Measurements from ENCODE around the gene CERS4. TPM values are rescaled to one million over a fixed set of nuclear protein-coding genes. Genes with fewer than 3 reads are reported as not detected.

The CERS4 gene
- total and polyA plus RNA-seq, 2 experiments from 2014 or later, result 68.5 to 109 TPM

DNA sequence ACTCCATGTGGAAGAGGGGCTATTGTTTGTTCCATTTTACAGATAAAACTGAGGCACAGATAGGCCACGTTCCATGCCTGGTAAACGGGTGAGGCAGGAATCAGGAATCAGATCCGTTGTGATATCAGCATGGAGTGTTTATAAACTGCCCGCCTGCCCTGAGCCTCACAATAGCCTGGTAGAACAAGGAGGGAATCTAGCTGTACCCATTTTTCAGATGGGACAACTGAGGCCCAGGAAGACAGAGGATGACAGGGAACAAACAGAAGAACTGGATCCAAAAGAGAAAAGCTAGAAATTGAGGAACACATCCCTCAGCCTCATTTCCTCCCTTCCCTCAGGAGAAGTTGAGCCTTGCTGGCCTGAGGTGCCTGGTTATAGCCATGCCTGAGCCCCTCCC lies 32.5 kb downstream of the CERS4 start (continued):
- TF ChIP-seq, protein P1, sequence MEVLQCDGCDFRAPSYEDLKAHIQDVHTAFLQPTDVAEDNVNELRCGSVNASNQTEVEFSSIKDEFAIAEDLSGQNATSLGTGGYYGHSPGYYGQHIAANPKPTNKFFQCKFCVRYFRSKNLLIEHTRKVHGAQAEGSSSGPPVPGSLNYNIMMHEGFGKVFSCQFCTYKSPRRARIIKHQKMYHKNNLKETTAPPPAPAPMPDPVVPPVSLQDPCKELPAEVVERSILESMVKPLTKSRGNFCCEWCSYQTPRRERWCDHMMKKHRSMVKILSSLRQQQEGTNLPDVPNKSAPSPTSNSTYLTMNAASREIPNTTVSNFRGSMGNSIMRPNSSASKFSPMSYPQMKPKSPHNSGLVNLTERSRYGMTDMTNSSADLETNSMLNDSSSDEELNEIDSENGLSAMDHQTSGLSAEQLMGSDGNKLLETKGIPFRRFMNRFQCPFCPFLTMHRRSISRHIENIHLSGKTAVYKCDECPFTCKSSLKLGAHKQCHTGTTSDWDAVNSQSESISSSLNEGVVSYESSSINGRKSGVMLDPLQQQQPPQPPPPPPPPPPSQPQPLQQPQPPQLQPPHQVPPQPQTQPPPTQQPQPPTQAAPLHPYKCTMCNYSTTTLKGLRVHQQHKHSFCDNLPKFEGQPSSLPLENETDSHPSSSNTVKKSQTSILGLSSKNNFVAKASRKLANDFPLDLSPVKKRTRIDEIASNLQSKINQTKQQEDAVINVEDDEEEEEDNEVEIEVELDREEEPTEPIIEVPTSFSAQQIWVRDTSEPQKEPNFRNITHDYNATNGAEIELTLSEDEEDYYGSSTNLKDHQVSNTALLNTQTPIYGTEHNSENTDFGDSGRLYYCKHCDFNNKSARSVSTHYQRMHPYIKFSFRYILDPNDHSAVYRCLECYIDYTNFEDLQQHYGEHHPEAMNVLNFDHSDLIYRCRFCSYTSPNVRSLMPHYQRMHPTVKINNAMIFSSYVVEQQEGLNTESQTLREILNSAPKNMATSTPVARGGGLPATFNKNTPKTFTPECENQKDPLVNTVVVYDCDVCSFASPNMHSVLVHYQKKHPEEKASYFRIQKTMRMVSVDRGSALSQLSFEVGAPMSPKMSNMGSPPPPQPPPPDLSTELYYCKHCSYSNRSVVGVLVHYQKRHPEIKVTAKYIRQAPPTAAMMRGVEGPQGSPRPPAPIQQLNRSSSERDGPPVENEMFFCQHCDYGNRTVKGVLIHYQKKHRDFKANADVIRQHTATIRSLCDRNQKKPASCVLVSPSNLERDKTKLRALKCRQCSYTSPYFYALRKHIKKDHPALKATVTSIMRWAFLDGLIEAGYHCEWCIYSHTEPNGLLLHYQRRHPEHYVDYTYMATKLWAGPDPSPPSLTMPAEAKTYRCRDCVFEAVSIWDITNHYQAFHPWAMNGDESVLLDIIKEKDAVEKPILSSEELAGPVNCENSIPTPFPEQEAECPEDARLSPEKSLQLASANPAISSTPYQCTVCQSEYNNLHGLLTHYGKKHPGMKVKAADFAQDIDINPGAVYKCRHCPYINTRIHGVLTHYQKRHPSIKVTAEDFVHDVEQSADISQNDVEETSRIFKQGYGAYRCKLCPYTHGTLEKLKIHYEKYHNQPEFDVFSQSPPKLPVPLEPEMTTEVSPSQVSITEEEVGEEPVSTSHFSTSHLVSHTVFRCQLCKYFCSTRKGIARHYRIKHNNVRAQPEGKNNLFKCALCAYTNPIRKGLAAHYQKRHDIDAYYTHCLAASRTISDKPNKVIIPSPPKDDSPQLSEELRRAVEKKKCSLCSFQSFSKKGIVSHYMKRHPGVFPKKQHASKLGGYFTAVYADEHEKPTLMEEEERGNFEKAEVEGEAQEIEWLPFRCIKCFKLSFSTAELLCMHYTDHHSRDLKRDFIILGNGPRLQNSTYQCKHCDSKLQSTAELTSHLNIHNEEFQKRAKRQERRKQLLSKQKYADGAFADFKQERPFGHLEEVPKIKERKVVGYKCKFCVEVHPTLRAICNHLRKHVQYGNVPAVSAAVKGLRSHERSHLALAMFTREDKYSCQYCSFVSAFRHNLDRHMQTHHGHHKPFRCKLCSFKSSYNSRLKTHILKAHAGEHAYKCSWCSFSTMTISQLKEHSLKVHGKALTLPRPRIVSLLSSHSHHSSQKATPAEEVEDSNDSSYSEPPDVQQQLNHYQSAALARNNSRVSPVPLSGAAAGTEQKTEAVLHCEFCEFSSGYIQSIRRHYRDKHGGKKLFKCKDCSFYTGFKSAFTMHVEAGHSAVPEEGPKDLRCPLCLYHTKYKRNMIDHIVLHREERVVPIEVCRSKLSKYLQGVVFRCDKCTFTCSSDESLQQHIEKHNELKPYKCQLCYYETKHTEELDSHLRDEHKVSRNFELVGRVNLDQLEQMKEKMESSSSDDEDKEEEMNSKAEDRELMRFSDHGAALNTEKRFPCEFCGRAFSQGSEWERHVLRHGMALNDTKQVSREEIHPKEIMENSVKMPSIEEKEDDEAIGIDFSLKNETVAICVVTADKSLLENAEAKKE (CRISPR knock-in tag; IDR thresholded peaks at IDR 0.05), result no peak
- no peak for TF ChIP-seq POLR2AphosphoS5 (IDR thresholded peaks at IDR 0.05; ENCODE audit: low read depth)

DNA sequence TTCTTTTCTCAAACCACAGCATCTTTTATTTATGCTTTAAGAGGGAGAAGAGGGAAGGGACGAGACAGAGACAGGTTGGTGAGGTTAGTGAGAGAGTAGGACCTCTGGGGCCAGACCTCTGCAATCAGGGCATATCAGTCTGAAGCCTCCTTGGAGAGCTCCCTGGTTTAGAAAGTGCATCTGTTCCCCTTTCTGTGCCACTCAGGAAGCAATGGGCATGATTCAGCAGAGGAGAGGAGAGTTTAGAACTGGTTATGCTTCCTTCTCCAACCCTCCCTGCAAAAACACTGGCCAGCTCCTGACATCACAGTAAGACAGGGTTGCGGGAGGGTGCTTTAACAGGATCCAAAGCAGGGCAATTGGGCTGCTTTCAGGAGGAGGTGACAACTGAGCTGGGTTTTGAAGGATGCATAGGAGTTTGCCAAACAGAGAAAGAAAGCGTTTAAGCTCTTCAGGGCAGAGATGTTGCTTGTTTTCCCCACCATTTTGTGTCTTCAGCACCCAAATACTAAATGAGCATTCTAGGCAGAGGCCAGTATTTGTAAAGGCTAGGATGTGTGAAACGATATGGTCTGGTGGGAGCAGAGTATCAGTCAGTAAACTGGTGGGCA lies 33.1 kb downstream of the CERS4 start:
- Mint-ChIP-seq H3K27me3 (ENCODE audit: insufficient read depth, low read depth, poor library complexity) (peaks cover 16% of the 10 kb centered on the region), H3K4me1 (peaks cover 15% of the 10 kb centered on the region), H3K9me3 (peaks cover 21% of the 10 kb centered on the region), H3K4me3 (no peak overlapping the region), H3K36me3 (ENCODE audit: low read depth) (peaks cover 68% of the 10 kb centered on the region), H3K27ac (no peak overlapping the region)
- Histone ChIP-seq H3K79me2 (replicated peaks; ENCODE audit: insufficient read depth) (no peaks in the 10 kb centered on the region), H3K9me2 (ENCODE audit: insufficient read depth) (no peaks in the 10 kb centered on the region), H2AFZ (no peak overlapping the region), H3K4me3 (no peak overlapping the region), H3K4me1 (ENCODE audit: insufficient read depth) (peaks cover 13% of the 10 kb centered on the region), H3K4me2 (no peak overlapping the region), H4K20me1 (replicated peaks; ENCODE audit: insufficient read depth) (peaks cover 8% of the 10 kb centered on the region; the same call in 1 of the 2 replicates), H3K27me3 (ENCODE audit: insufficient read depth) (no peaks in the 10 kb centered on the region), H3K36me3 (ENCODE audit: insufficient read depth) (no peaks in the 10 kb centered on the region; the same call in 1 of the 2 replicates), H3F3A (replicated peaks; ENCODE audit: low read depth) (no peaks in the 10 kb centered on the region; the same call in 1 of the 2 replicates), H3K27ac (ENCODE audit: low read depth) (no peak overlapping the region)
- ATAC-seq (no peak), DNase-seq (ENCODE audit: low spot score) (no peak)
- TF ChIP-seq POLR2AphosphoS5 (IDR thresholded peaks at IDR 0.05; ENCODE audit: low read depth) (no peak), NANOG (IDR thresholded peaks at IDR 0.05; ENCODE audit: borderline replicate concordance) (no peak), EZH2phosphoT487 (IDR thresholded peaks at IDR 0.05; ENCODE audit: unreplicated experiment) (no peak), EZH2 (IDR thresholded peaks at IDR 0.05; ENCODE audit: low read depth, unreplicated experiment) (no peak), STAT1 (IDR thresholded peaks at IDR 0.05; ENCODE audit: unreplicated experiment) (no peak)
- TF ChIP-seq, protein P1 (CRISPR knock-in tag; IDR thresholded peaks at IDR 0.05), result no peak
- TF ChIP-seq, protein P2, sequence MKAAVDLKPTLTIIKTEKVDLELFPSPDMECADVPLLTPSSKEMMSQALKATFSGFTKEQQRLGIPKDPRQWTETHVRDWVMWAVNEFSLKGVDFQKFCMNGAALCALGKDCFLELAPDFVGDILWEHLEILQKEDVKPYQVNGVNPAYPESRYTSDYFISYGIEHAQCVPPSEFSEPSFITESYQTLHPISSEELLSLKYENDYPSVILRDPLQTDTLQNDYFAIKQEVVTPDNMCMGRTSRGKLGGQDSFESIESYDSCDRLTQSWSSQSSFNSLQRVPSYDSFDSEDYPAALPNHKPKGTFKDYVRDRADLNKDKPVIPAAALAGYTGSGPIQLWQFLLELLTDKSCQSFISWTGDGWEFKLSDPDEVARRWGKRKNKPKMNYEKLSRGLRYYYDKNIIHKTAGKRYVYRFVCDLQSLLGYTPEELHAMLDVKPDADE (IDR thresholded peaks at IDR 0.05), result no peak
